HEK293 (cell line): ENCODE data around the gene GEMIN5.

Experiments used
- CTCF ChIA-PET: fragments of 350-600 bp; formaldehyde crosslinking; extraction: SDS; loops from one replicate; lab custom pipeline; 2021; ENCODE audit warnings: antibody characterized with exemption; lab: Yijun Ruan, JAX
- POLR2A ChIA-PET: fragments of 300-600 bp; formaldehyde crosslinking; extraction: SDS; loops from one replicate; lab custom pipeline; 2020; ENCODE audit warnings: antibody characterized with exemption, inconsistent platforms; lab: Yijun Ruan, JAX
- H3K27ac ChIP-seq: fragments of 200-500 bp; sonication (Bioruptor generic); 2 replicates; pipeline ENCODE4 v1.5.1; 2014; ENCODE audit warnings: low read depth, low read length, control low read depth, inconsistent platforms; ENCODE audit errors: extremely low read depth
- H3K36me3 ChIP-seq, 2 experiments: fragments of 200-500 bp in 1 of 2; sonication (Bioruptor generic) in 1 of 2; 1 replicate in 1 of 2; 2 replicates in 1 of 2; pipeline ENCODE4 v1.5.1; 2014 to 2017; ENCODE audit warnings: inconsistent platforms in 2 of 2, low read length in 2 of 2; ENCODE audit not compliant: control insufficient read depth in 2 of 2, insufficient read depth in 1 of 2
- H3K4me1 ChIP-seq: fragments of 200-500 bp; sonication (Bioruptor generic); 2 replicates; pipeline ENCODE4 v1.5.1; 2014; ENCODE audit warnings: mild to moderate bottlenecking, low read length, inconsistent platforms; ENCODE audit not compliant: control insufficient read depth, insufficient read depth
- H3K4me3 ChIP-seq: 2 replicates; pipeline ENCODE4 v1.5.1; 2011; ENCODE audit warnings: low read depth, mild to moderate bottlenecking, control low read depth, low read length, moderate library complexity
- H3K9me3 ChIP-seq: fragments of 200-500 bp; sonication (Bioruptor generic); 2 replicates; pipeline ENCODE4 v1.5.1; 2014; ENCODE audit warnings: low read depth, low read length, inconsistent platforms; ENCODE audit not compliant: control insufficient read depth, insufficient read depth
- BCL6B ChIP-seq: fragments of 450-650 bp; formaldehyde crosslinking; IDR thresholded peaks from 2 replicates; pipeline ENCODE4 v1.5.1; 2017; ENCODE audit warnings: missing biosample characterization, missing genetic modification characterization
- CTCF ChIP-seq: fragments of 450-650 bp; formaldehyde crosslinking; IDR thresholded peaks from 2 replicates; pipeline ENCODE4 v1.5.1; 2016; ENCODE audit warnings: missing biosample characterization, missing genetic modification characterization
- FEZF1 ChIP-seq: fragments of 450-650 bp; formaldehyde crosslinking; IDR thresholded peaks from 2 replicates; pipeline ENCODE4 v1.5.1; 2016; ENCODE audit warnings: missing biosample characterization, missing genetic modification characterization
- KLF17 ChIP-seq: fragments of 450-650 bp; formaldehyde crosslinking; IDR thresholded peaks from 2 replicates; pipeline ENCODE4 v1.5.1; 2016; ENCODE audit warnings: missing biosample characterization, missing genetic modification characterization
- KLF9 ChIP-seq: fragments of 450-650 bp; formaldehyde crosslinking; IDR thresholded peaks from 2 replicates; pipeline ENCODE4 v1.5.1; 2016; ENCODE audit warnings: missing biosample characterization, missing genetic modification characterization, low read depth
- MEIS1 ChIP-seq: sonication (generic); formaldehyde crosslinking; IDR thresholded peaks from 2 replicates; pipeline ENCODE4 v1.8.1; 2022; ENCODE audit warnings: missing genetic modification reagents, mild to moderate bottlenecking, borderline replicate concordance
- MYNN ChIP-seq: fragments of 450-650 bp; formaldehyde crosslinking; IDR thresholded peaks from 2 replicates; pipeline ENCODE4 v1.5.1; 2016; ENCODE audit warnings: missing biosample characterization, missing genetic modification characterization, borderline replicate concordance
- OVOL3 ChIP-seq: fragments of 450-650 bp; formaldehyde crosslinking; IDR thresholded peaks from 2 replicates; pipeline ENCODE4 v1.5.1; 2016; ENCODE audit warnings: missing biosample characterization, missing genetic modification characterization
- TCF7L2 ChIP-seq: IDR thresholded peaks from 2 replicates; pipeline ENCODE4 v1.6.1; 2011; ENCODE audit warnings: low read depth, mild to moderate bottlenecking, inconsistent platforms, low read length, moderate library complexity, borderline replicate concordance
- ZBTB7A ChIP-seq: fragments of 450-650 bp; formaldehyde crosslinking; IDR thresholded peaks from 2 replicates; pipeline ENCODE4 v1.5.1; 2016; ENCODE audit warnings: low read depth, missing biosample characterization, missing genetic modification characterization
- ZBTB8A ChIP-seq: fragments of 450-650 bp; formaldehyde crosslinking; IDR thresholded peaks from 2 replicates; pipeline ENCODE4 v1.5.1; 2016; ENCODE audit warnings: missing biosample characterization, missing genetic modification characterization
- ZFP3 ChIP-seq: fragments of 450-650 bp; formaldehyde crosslinking; IDR thresholded peaks from 2 replicates; pipeline ENCODE4 v1.5.1; 2016; ENCODE audit warnings: low read depth, missing biosample characterization, missing genetic modification characterization
- ZNF132 ChIP-seq: fragments of 450-650 bp; formaldehyde crosslinking; IDR thresholded peaks from 2 replicates; pipeline ENCODE4 v1.5.1; 2017; ENCODE audit warnings: missing biosample characterization, missing genetic modification characterization, borderline replicate concordance
- ZNF596 ChIP-seq: fragments of 450-650 bp; IDR thresholded peaks from 2 replicates; pipeline ENCODE4 v1.5.0; 2018; ENCODE audit warnings: missing biosample characterization, mild to moderate bottlenecking, missing genetic modification characterization, moderate library complexity
- ZNF704 ChIP-seq: fragments of 450-650 bp; formaldehyde crosslinking; IDR thresholded peaks from 2 replicates; pipeline ENCODE4 v1.5.1; 2016; ENCODE audit warnings: missing biosample characterization, missing genetic modification characterization
- ZNF707 ChIP-seq: fragments of 450-650 bp; formaldehyde crosslinking; IDR thresholded peaks from 2 replicates; pipeline ENCODE4 v1.5.1; 2016; ENCODE audit warnings: missing biosample characterization, missing genetic modification characterization
- ZSCAN30 ChIP-seq: fragments of 450-650 bp; IDR thresholded peaks from 2 replicates; pipeline ENCODE4 v1.5.1; 2018; ENCODE audit warnings: missing biosample characterization, mild to moderate bottlenecking, missing genetic modification characterization, moderate library complexity
- ZSCAN4 ChIP-seq: fragments of 450-650 bp; formaldehyde crosslinking; IDR thresholded peaks from 2 replicates; pipeline ENCODE4 v1.5.1; 2017; ENCODE audit warnings: missing biosample characterization, missing genetic modification characterization
- ZSCAN5A ChIP-seq: fragments of 450-650 bp; formaldehyde crosslinking; IDR thresholded peaks from 2 replicates; pipeline ENCODE4 v1.5.1; 2016; ENCODE audit warnings: missing biosample characterization, missing genetic modification characterization

Gene GEMIN5

GRCh38 chr5:154844809-154845208, 93.2 kb downstream of the GEMIN5 start:
- CTCF ChIA-PET, result interaction anchor here (0.6 to 0.8 kb wide), 3 partner anchors 122 to 291 kb away, joined by 3 to 4 read pairs (median 3); no protein-coding TSS in a partner anchor
- POLR2A ChIA-PET, result interaction anchor here (0.7 to 1.8 kb wide), 2 partner anchors 10 to 14 kb away, joined by 3 to 4 read pairs; partner anchors contain the start of gene CNOT8
- H3K36me3 ChIP-seq, result no peaks in the 10 kb centered on the region; a peak in 1 of 3 replicates
- peak; percentile 20; the same call in 1 of the 2 replicates for TF ChIP-seq FEZF1 (tag by site-specific recombination)
- no peak for TF ChIP-seq ZSCAN30
- TF ChIP-seq, all 188 proteins: peak for 1
- Histone ChIP-seq H3K4me1 (peaks cover 3% of the 10 kb centered on the region; the same call in 1 of the 2 replicates), H3K4me3 (no peak overlapping the region), H3K9me3 (no peaks in the 10 kb centered on the region), H3K27ac (no peak overlapping the region)

- ChIA-PET POLR2A (interaction anchor here (1.0 to 1.5 kb wide), 2 partner anchors 15 to 21 kb away, joined by 4 read pairs; partner anchors contain the start of gene CNOT8), CTCF (interaction anchor here (0.6 to 0.9 kb wide), 3 partner anchors 8 to 159 kb away, joined by 3 read pairs; no protein-coding TSS in a partner anchor)
- Histone ChIP-seq H3K9me3 (no peaks in the 10 kb centered on the region), H3K4me3 (no peak overlapping the region), H3K4me1 (peaks cover 3% of the 10 kb centered on the region; the same call in 1 of the 2 replicates), H3K36me3 (no peaks in the 10 kb centered on the region; a peak in 1 of 3 replicates), H3K27ac (no peak overlapping the region)
- TF ChIP-seq TCF7L2 (0 out of 2 replicates have a peak, but pooled peaks have one; percentile 30), FEZF1 (tag by site-specific recombination) (0 out of 2 replicates have a peak, but pooled peaks have one; percentile 17), CTCF (tag by site-specific recombination) (no peak)
Measured at GRCh38 chr5:154842689-154843530, 95.1 kb downstream of the GEMIN5 start.

- CTCF ChIA-PET, result interaction anchor here (0.6 kb wide), 1 partner anchor 60 kb away, joined by 3 read pairs; no protein-coding TSS in a partner anchor
- Histone ChIP-seq H3K9me3 (no peaks in the 10 kb centered on the region), H3K4me1 (peaks cover 3% of the 10 kb centered on the region; the same call in 1 of the 2 replicates), H3K36me3 (peaks cover 0 to 4% of the 10 kb centered on the region in 2 experiments; a peak in 2 of 3 replicates), H3K27ac (no peak overlapping the region), H3K4me3 (no peak overlapping the region)
- POLR2A ChIA-PET, result interaction anchor here (1.0 kb wide), 1 partner anchor 10 kb away, joined by 4 read pairs; no protein-coding TSS in a partner anchor
- TF ChIP-seq ZFP3 (tag by site-specific recombination), result no peak
- TF ChIP-seq ZNF704 (tag by site-specific recombination), result no peak
- no peak for TF ChIP-seq ZNF132 (tag by site-specific recombination)
- no peak for TF ChIP-seq BCL6B (tag by site-specific recombination)
- no peak for TF ChIP-seq MEIS1 (CRISPR knock-in tag)
- TF ChIP-seq ZBTB8A (tag by site-specific recombination), result no peak
- TF ChIP-seq ZNF596 (tag by site-specific recombination), result no peak
- no peak for TF ChIP-seq KLF9
- TF ChIP-seq KLF17 (tag by site-specific recombination), result no peak
- TF ChIP-seq ZBTB7A (tag by site-specific recombination), result no peak
- no peak for TF ChIP-seq ZSCAN4 (tag by site-specific recombination)
- TF ChIP-seq ZNF707 (tag by site-specific recombination), result no peak
- TF ChIP-seq OVOL3 (tag by site-specific recombination), result no peak
- no peak for TF ChIP-seq MYNN (tag by site-specific recombination)
- TF ChIP-seq ZSCAN5A, result no peak
Measured at GRCh38 chr5:154841273-154841661, 96.7 kb downstream of the GEMIN5 start.
